K562 (cell line): Measurements from ENCODE around the gene TTC39C. TPM values are rescaled to one million over a fixed set of nuclear protein-coding genes. Genes with fewer than 3 reads are reported as not detected.

Experiments used
- ATAC-seq: fragments of 200-7000 bp; cut with Tn5 transposase; 3 replicates; pipeline ENCODE4 v1.9.1; 2020; ENCODE audit warnings: moderate library complexity
- BruUV-seq: library from RNA; stranded (reverse); fragments of 400-500 nt; replicated peaks from 2 replicates; lab custom pipeline; 2021; lab: Mats Ljungman, UMichigan
- CTCF ChIA-PET: fragments of 300-600 bp; formaldehyde crosslinking; extraction: SDS; loops from one replicate; lab custom pipeline; 2021; ENCODE audit warnings: low intra/inter-chr PET ratio; lab: Yijun Ruan, JAX
- POLR2A ChIA-PET: fragments of 300-600, 350-650 bp; sonication (Branson Sonifier 250); formaldehyde crosslinking; extraction: SDS; loops from one replicate; lab custom pipeline; 2021; ENCODE audit warnings: antibody characterized with exemption, inconsistent platforms; lab: Yijun Ruan, JAX
- DNase-seq, 4 experiments: peaks; one replicate each; pipeline versions ENCODE4 v3.0.0 to v3.0.0-alpha.2; 2011 to 2018; ENCODE audit warnings: low spot score in 3 of 4, mixed read lengths in 3 of 4; ENCODE audit errors: extremely low read depth in 1 of 4
- FAIRE-seq: peaks from 2 replicates; lab custom pipeline; 2011; peaks lifted over from hg19 to GRCh38; lab: Jason Lieb, UNC
- H2AFZ ChIP-seq: 2 replicates; pipeline ENCODE4 v1.6.0; 2011; ENCODE audit warnings: low read depth, low read length, control low read depth, inconsistent platforms
- H3K27ac ChIP-seq: fragments of 200-600 bp; 3 replicates; pipeline ENCODE4 v1.8.0; 2011; ENCODE audit warnings: low read depth, mild to moderate bottlenecking, control low read depth, inconsistent platforms, low read length, moderate library complexity, mixed read lengths; ENCODE audit errors: extremely low read depth
- H3K27me3 ChIP-seq, 2 experiments: fragments of 300-600 bp in 1 of 2; 2 replicates in 1 of 2; 3 replicates in 1 of 2; pipeline versions ENCODE4 v1.6.0 to v1.8.0; 2011; ENCODE audit warnings: inconsistent platforms in 2 of 2, low read length in 2 of 2, mild to moderate bottlenecking in 1 of 2, mixed read lengths in 1 of 2, moderate library complexity in 1 of 2; ENCODE audit not compliant: control insufficient read depth in 2 of 2, insufficient read depth in 2 of 2
- H3K36me3 ChIP-seq: fragments of 300-600 bp; 3 replicates; pipeline ENCODE4 v1.8.0; 2011; ENCODE audit warnings: mild to moderate bottlenecking, low read length, inconsistent platforms; ENCODE audit not compliant: control insufficient read depth, insufficient read depth
- H3K4me1 ChIP-seq, 2 experiments: fragments of 200-600 bp in 1 of 2; replicated peaks in 1 of 2; 2 replicates in 1 of 2; 3 replicates in 1 of 2; pipeline versions ENCODE4 v1.5.1 to v1.8.0; 2011; ENCODE audit warnings: inconsistent platforms in 2 of 2, low read length in 2 of 2, mild to moderate bottlenecking in 1 of 2, mixed read lengths in 1 of 2, moderate library complexity in 1 of 2; ENCODE audit not compliant: control insufficient read depth in 2 of 2, insufficient read depth in 2 of 2
- H3K4me2 ChIP-seq: 2 replicates; pipeline ENCODE4 v1.6.1; 2011; ENCODE audit warnings: low read length, control low read depth, inconsistent platforms, mixed read lengths; ENCODE audit not compliant: insufficient read depth
- H3K4me3 ChIP-seq: fragments of 200-600 bp; sonication (generic), shearing (Covaris generic); 2 replicates; pipeline ENCODE4 v1.5.1; 2016; ENCODE audit warnings: control low read depth, inconsistent platforms
- H3K79me2 ChIP-seq: fragments of 200-600 bp; 3 replicates; pipeline ENCODE4 v1.8.0; 2011; ENCODE audit warnings: low read length, inconsistent platforms; ENCODE audit not compliant: control insufficient read depth, insufficient read depth
- H3K9ac ChIP-seq, 2 experiments: 2 replicates each; pipeline versions ENCODE4 v1.6.0 to v1.6.1; 2011; ENCODE audit warnings: low read depth in 2 of 2, low read length in 2 of 2, control low read depth in 1 of 2, inconsistent platforms in 1 of 2, mild to moderate bottlenecking in 1 of 2, mixed read lengths in 1 of 2; ENCODE audit not compliant: insufficient read depth in 1 of 2
- H3K9me1 ChIP-seq: one replicate; pipeline ENCODE4 v1.6.0; 2011; ENCODE audit warnings: inconsistent platforms, mild to moderate bottlenecking, low read length, moderate library complexity; ENCODE audit not compliant: control insufficient read depth, insufficient read depth
- H3K9me3 ChIP-seq: replicated peaks from 2 replicates; pipeline ENCODE4 v1.5.1; 2011; ENCODE audit warnings: low read depth, low read length, inconsistent platforms; ENCODE audit not compliant: control insufficient read depth, insufficient read depth
- H4K20me1 ChIP-seq: replicated peaks from 2 replicates; pipeline ENCODE4 v1.6.1; 2011; ENCODE audit warnings: low read length, inconsistent platforms, mixed read lengths; ENCODE audit not compliant: control insufficient read depth, insufficient read depth
- ATF4 ChIP-seq: fragments of 450-650 bp; formaldehyde crosslinking; IDR thresholded peaks from 2 replicates; pipeline ENCODE4 v1.4.0; 2022; ENCODE audit warnings: mild to moderate bottlenecking, moderate library complexity
- CBX3 ChIP-seq, 2 experiments: IDR thresholded peaks; 1 replicate in 1 of 2; 2 replicates in 1 of 2; pipeline ENCODE4 v1.6.1; 2012; ENCODE audit warnings: inconsistent platforms in 2 of 2, low read length in 2 of 2, borderline replicate concordance in 1 of 2, control low read depth in 1 of 2
- HSF4 ChIP-seq: fragments of 250-450 bp; sonication (Bioruptor Pico); IDR thresholded peaks from 2 replicates; pipeline ENCODE4 v2.1.2; 2022; ENCODE audit warnings: mild to moderate bottlenecking, moderate library complexity, borderline replicate concordance
- NFE2 ChIP-seq: IDR thresholded peaks from 2 replicates; pipeline ENCODE4 v1.6.1; 2014; ENCODE audit warnings: antibody characterized with exemption, low read depth
- NFIX ChIP-seq: fragments of 250-450 bp; sonication (Bioruptor Pico); IDR thresholded peaks from 2 replicates; pipeline ENCODE4 v1.4.0; 2020; ENCODE audit warnings: low read depth, mild to moderate bottlenecking, moderate library complexity
- NR0B1 ChIP-seq: fragments of 450-650 bp; IDR thresholded peaks from one replicate; pipeline ENCODE4 v1.6.1; 2018; ENCODE audit warnings: mild to moderate bottlenecking, moderate library complexity; ENCODE audit not compliant: partially characterized antibody
- PHF20 ChIP-seq: fragments of 450-650 bp; IDR thresholded peaks from 2 replicates; pipeline ENCODE4 v1.6.1; 2018; ENCODE audit not compliant: partially characterized antibody
- TBP ChIP-seq: optimal IDR thresholded peaks from 2 replicates; pipeline ENCODE3; 2011; ENCODE audit warnings: low read depth, low read length, improper control_type of control experiment
- TCF7L2 ChIP-seq: fragments of 150-350 bp; IDR thresholded peaks from 2 replicates; pipeline ENCODE4 v1.6.1; 2016; ENCODE audit warnings: low read depth, mild to moderate bottlenecking, low read length, moderate library complexity
- ZNF121 ChIP-seq: sonication (generic); formaldehyde crosslinking; conservative IDR thresholded peaks from 2 replicates; pipeline ENCODE4 v1.8.0; 2022; ENCODE audit warnings: missing genetic modification reagents
- WGBS: fragments of 100-300 bp; shearing (Covaris generic); methylation state at CpG from one replicate; pipeline ENCODE4 v1.1.6; 2016; ENCODE audit warnings: low coverage, mixed read lengths; ENCODE audit not compliant: insufficient coverage; ENCODE audit errors: missing lambda C conversion rate; 5-methylcytosine and 5-hydroxymethylcytosine counted together
- in situ Hi-C: fragments of 300-500 bp; cut with MboI; formaldehyde crosslinking; loops from 4 replicates; pipeline ENCODE4 v1.15.0; 2018; ENCODE audit warnings: inconsistent platforms, mixed read lengths
- intact Hi-C: fragments of 100-400 bp; cut with micrococcal nuclease; formaldehyde crosslinking; loops from 2 replicates; pipeline ENCODE4 v1.14.2; 2022
- polyA plus RNA-seq, 8 experiments: library from polyadenylated mRNA; depleted of rRNA in 4 of 8; stranded (reverse) in 5 of 8; unstranded in 3 of 8; fragments of >200 nt; fragmentation: Nextera tagmentation in 2 of 8; fragmentation: Illumina TruSeq in 1 of 8; extraction: Ambion mirVana in 2 of 8; extraction: Trizol in 1 of 8; gene quantifications; 2 replicates each; pipeline versions ENCODE4 v1.2.1 to v1.2.3, GENCODE V29; 2011 to 2014; ENCODE audit warnings: inconsistent platforms in 1 of 8, missing spikeins in 1 of 8
- total RNA-seq, 7 experiments: library from RNA; depleted of rRNA in 6 of 7; stranded (reverse); fragments of >200 nt in 6 of 7; fragmentation: Illumina TruSeq in 2 of 7; extraction: Trizol in 2 of 7; gene quantifications; 2 replicates each; pipeline versions ENCODE4 v1.2.1 to v1.2.3, GENCODE V29; 2011 to 2021; ENCODE audit warnings: low replicate concordance in 1 of 7

TTC39C gene
- total and polyA plus RNA-seq, 9 of the 15 experiments (the other 6 are each of a cell fraction or from before 2014, with no cell fraction given), result 0.01 to 0.58 (median 0.18) TPM; not detected in 5

- BruUV-seq, result no TSS peak
- CTCF ChIA-PET, result no interaction called here
- Histone ChIP-seq H3K4me3 (no peak overlapping the region), H3K9ac (no peak overlapping the region), H2AFZ (no peak overlapping the region), H3K4me2 (no peak overlapping the region), H3K79me2 (no peaks in the 10 kb centered on the region), H3K9me3 (no peaks in the 10 kb centered on the region), H3K27ac (no peak overlapping the region), H3K36me3 (no peaks in the 10 kb centered on the region), H3K4me1 (no peaks in the 10 kb centered on the region), H4K20me1 (no peaks in the 10 kb centered on the region), H3K9me1 (no peaks in the 10 kb centered on the region), H3K27me3 (no peaks in the 10 kb centered on the region)
- no peak for ATAC-seq
- in situ Hi-C loops, result no loop called here
- POLR2A ChIA-PET, result no interaction called here
- intact Hi-C loops, result no loop called here
- TF ChIP-seq TCF7L2 (no peak), NR0B1 (no peak), NFE2 (no peak), NFIX (no peak), TBP (no peak), CBX3 (IDR thresholded peaks at IDR 0.05; ENCODE audit: borderline replicate concordance in 1 of 2, low read length in 2 of 2) (no peak), ATF4 (CRISPR knock-in tag) (no peak), ZNF121 (CRISPR knock-in tag) (no peak), PHF20 (no peak), HSF4 (CRISPR knock-in tag) (no peak)
- 5% methylated on average over 3 of the region's 3 CpGs for WGBS
- no peak for DNase-seq
- no peak for FAIRE-seq
These were observed 113.2 kb downstream of the TTC39C start for GRCh38 chr18:24127735-24128134.
